GM21737 (cell line): Measurements from ENCODE around the gene PIP.
"Not testable (repeated sequence)": the region's sequence is repeated elsewhere in the genome, so short reads cannot be mapped to it uniquely, and the experiment has no call there.

Experiments
- ATAC-seq: cut with Tn5 transposase; IDR thresholded peaks from one replicate; pipeline ENCODE4 v1.9.1; 2021; ENCODE audit warnings: mild to moderate bottlenecking, moderate library complexity; ENCODE audit not compliant: unreplicated experiment

Gene PIP

DNA sequence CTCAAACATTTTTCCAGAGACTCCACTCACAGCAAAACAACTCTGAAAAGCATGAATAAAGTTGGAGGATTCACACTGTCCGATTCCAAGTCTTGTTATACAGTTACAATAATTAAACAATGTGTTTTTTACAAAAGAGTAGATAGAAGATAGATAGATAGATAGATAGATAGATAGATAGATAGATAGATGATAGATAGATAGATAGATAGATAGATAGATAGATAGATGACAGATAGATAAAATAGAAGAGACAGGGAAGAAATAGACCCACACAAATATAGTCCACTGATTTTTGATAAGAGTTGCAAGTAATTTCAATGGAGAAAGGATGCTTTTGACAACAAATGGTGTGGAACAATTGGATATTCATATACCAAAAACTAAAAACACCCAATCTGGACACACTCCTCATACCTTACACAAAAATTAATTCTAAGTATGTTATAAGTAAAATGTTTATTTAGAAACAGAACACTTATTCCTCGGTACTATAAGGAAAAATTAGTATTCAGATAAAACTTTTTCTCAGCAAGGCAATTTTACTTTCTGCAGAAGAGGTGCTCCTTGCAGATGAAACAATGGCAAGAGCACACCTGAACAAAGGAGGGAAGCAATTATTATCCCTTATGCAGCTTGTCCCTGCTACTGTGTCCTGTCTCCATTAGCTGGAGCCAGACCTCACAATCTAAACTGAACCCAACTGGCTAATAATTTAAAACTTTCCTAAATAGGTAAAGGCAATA, 45.7 kb downstream of the PIP start:
- no peak for ATAC-seq

GRCh38 chr7:143180771-143181170, 48.9 kb downstream of the PIP start:
- ATAC-seq: not testable (repeated sequence)

- ATAC-seq: no peak
These were observed 49.5 kb downstream of the PIP start for GRCh38 chr7:143181349-143181748.

DNA sequence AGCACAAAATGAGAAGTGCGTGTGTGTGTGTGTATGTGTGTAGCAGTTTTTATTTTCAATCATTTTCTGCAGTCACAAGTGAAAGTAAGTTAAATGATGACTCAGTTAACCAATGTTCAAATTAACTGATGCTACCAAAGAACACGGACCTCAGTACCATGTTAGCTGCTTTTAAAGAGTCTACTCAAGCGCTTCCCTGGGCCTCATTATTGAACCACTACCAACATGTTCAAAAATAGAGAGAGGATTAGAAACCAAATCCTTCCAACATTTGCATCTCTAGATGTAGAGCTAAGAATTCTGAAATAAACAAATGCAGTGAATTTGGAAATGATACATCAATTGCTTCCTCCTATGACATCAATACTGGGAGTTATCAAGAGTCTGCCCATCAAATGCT, 51.1 kb downstream of the PIP start, which contains the start of gene TAS2R39:
Gene TAS2R39 (plus strand): TSS at position 396 of the 400 bp plus-strand sequence. CDS start 0 bp downstream, at position 396.
- no peak for ATAC-seq

GRCh38 chr7:143185551-143185950, 53.7 kb downstream of the PIP start:
- ATAC-seq: no peak

DNA sequence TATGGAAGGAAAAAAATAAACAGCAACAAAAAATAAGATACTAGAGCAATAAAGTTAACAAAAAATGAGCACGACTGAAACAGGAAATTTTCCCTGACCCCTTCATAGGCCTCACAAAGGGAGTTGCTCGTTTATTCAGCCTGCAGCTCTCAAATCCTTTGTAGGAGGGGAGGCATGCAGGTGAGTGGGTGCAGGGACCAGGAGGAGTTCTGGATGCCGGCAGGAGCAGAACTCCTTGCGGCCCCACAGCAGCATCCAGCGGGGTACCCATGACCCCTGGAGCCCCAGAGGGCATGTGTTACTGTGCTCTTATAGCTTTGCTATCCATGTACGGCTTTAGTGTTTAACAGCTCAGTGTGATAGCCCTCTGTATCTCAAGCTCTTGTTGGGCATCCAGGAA, 57.1 kb downstream of the PIP start:
- no peak for ATAC-seq
